GM18499 (cell line): ENCODE results near the gene KLK12.

Experiments
- ATAC-seq: cut with Tn5 transposase; IDR thresholded peaks from one replicate; pipeline ENCODE4 v1.9.1; 2021; ENCODE audit warnings: moderate number of reproducible peaks; ENCODE audit not compliant: insufficient read depth, unreplicated experiment

Gene KLK12

DNA sequence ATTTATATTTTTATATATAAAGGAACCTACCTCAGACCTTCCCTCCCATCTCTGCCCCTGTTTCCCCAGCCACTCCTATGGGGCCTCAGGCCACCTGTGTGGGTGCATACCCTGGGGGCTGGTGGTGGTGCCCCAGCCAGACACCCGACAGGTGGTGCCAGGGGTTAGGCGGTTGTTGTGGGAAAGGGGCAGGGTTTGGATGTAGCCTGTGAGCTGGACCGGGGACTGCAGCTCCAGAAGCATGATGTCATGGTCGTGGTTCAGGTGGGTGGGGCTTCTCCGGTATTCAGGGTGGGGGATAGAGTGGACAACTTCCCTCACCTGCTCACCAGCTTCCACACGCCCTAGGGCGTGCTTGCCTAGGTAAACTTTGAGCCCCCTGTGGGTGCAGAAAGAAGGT, 24.9 kb upstream of the KLK12 start:
- no peak for ATAC-seq

DNA sequence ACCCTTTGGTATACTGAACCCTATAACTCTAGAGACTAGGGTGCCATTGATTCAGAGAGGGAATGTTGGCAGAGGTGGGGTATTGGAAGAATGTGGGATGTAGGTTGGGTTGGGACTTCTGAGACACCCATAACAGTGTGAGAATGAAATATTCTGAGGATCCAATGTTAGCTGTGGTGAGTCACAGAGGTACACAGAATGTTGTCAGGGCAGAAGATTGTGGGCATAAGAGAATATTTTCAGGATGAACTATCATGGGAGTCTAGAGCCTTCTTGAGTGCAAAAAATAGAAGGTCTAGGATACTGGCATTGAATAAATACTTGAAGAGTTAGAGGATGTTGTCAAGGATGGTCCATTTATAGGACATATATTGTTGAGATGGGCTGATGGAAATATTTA, 21.1 kb upstream of the KLK12 start:
- ATAC-seq: no peak

DNA sequence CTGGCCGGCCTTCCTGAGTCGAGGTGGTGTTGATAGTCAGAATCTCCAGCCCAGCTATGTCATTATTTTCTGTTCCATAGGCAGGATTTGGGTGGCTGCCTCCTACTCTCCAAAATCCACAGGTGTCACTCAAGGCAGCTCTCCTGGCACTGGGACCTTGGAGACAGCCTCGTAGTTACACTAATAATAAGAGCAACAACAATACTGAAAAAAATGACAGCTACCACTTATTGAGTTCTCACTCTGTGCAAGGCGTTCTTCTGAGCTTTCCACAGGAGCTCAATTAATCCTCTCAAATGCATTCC, 12.2 kb upstream of the KLK12 start:
- no peak for ATAC-seq

- no peak for ATAC-seq
Measured at GRCh38 chr19:51044327-51044726, 9.5 kb upstream of the KLK12 start.

- no peak for ATAC-seq
Measured at GRCh38 chr19:51043497-51043896, 8.7 kb upstream of the KLK12 start.

- no peak for ATAC-seq
Measured at GRCh38 chr19:51040151-51040550, 5.3 kb upstream of the KLK12 start.

GRCh38 chr19:51036519-51036918, 1.7 kb upstream of the KLK12 start:
- no peak for ATAC-seq

- ATAC-seq: no peak
Measured at GRCh38 chr19:51031880-51032225, 2.9 kb downstream of the KLK12 start.

DNA sequence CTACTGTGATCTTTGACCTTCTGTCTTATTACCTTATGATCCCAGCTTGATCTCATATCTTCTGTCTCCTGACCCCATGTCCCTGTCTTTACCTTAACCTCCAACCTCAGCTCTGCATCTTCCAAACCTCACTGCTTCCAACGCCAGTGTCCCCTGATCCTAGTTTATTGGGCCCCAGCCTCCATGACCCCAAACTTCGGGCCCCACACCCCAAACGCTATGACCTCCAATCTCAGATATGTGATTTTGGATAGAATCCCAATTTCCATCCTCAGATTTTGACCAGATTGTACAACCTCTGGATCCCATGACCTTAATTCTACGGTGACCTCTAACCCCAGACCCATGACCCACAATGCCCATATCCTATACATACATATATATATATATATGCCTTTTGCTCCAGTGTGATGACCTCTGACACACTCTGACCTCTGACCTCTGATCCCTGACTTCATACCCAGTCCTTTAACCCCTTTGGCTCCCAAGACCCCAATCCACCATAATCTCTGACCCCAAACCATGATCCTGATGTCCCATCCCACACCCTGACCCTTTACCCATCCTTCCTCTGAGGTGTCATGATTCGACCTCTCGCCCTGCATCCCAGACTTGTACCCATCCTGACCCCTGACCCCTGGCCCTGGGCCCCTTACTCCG, 3.5 kb downstream of the KLK12 start:
- no peak for ATAC-seq

- ATAC-seq: no peak
Measured at GRCh38 chr19:51030631-51031030, 4.2 kb downstream of the KLK12 start.

DNA sequence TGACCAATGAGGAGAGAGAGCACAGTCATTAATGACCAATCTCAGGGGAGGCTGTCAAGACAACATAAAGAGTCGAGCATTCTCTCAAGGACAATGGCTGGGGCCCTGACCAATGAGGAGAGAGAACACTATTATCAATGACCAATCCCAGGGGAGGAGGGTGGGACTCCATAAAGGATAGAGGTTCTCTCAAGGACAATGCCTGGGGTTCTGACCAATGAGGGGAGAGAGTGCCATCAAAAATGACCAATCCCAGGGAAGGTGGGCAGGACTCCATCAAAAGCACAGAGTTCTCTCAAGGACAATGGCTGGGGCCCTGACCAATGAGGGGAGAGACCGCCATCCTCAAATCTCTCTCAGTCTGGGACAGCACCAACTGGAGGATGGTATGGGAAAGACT, 5.1 kb downstream of the KLK12 start:
- ATAC-seq: no peak

DNA sequence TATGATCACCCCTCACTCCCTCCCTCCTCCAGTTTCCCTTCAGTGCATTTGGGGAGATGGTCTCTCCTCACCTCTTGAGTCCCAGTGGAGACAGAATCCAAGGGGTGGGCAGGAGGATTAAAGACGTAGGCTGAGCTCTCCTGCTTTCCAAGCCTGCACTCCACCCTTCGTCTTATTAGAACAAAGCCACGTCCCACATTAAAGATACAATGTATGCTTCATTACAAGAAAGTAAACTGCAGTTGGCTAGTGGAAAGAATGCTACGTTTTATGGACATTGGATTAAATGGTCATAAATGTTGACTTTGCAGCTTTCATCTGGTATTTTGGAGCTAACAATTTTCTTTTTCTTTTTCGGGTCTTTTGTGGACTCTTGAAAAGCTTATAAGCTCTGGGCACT, 6.9 kb downstream of the KLK12 start:
- ATAC-seq: no peak

DNA sequence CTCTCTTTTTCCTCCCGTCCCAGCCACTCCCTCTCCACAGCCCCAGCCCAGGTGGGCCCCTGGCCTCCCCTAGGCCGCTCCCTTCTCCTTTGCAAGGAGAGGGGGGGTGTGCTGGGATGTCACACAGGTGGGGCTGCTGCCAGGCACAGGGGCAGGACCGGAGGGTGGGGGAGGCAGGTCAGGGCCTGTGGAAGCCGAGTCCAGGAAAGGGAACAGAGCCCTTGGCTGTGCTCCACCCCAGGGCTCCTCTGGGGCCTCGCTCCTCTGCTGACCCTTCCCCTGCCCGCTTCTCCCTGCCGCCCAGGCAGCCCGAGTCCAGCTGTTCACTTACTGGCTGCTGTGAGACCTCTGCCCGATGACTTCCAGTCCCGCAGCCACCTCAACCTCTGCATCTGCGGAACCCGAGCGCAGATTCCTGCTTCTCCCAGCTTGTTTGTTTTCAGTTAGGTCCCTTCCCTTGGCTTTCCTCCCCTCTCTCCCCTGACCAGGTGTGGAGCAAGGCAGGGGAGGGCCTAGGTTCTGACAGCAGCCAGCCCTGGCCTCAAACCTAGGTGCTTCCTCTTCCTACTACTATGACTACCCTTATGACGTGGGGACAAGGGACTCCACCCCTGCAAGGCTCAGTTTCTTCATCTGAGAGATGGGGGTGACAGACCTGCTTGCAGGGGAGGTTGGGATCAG, 7.5 kb downstream of the KLK12 start:
- ATAC-seq: no peak

GRCh38 chr19:51026554-51026831, 8.3 kb downstream of the KLK12 start, which contains the start of gene KLK11:
Gene KLK11 (minus strand): TSS chr19:51026616. CDS start chr19:51025631, 985 bp downstream.
- ATAC-seq: no peak

DNA sequence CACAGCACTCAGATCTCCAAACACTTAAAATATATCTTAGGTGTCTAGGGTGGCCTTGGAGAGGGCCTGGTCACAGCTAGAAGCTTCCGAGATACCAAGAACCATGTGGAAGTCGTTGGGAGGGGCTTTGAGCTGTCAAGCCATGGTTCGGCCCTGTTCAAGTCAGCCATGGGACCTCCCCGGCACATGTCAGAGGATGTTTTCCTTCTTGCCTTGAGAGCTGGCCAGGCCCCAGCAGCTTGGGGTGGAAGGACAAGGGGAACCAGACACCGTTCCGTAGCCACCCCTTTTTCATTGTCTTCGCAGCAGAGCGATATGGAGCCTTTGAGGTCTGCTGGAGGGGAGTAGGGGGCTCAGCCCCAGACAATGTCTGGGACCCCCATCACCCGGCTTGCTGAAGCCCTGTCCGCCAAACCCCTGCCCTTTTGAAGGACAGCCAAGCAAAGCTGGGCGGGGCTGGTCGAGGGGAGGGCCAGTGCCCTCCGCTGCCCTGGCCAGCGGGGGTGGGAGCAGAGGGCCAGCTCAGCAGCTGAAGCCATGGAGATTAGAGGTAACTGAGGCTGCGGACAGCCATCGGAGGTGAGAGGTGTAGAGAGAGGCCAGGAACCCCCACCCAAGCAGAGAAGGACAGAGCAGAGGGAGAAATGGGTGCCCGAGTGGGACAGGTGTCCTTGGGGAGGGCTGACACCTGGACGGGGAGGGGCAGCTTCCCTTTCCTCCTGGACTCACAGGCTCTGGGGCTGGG, 8.8 kb downstream of the KLK12 start:
- ATAC-seq: no peak

DNA sequence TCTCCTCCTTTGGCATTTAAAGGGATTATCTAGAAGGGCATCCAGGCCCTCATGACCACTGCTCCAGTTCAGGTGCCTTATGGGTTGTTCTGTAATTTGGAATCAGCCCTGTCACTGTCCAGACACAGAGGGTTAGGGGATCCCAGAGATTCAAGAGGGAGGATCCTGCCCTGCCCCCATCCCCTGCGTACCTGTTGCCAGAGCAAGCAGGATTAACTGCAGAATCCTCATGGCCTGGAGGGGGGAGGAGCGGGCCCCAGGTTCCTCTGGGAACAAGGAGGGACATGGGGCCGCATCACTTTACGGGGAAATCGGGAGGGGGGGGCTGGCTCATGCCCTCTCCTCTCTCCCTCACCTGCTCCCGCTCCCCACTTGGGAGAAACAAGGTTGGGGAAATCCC, 9.4 kb downstream of the KLK12 start:
- ATAC-seq: no peak

- ATAC-seq: no peak
Measured at GRCh38 chr19:51024924-51025323, 9.9 kb downstream of the KLK12 start.

DNA sequence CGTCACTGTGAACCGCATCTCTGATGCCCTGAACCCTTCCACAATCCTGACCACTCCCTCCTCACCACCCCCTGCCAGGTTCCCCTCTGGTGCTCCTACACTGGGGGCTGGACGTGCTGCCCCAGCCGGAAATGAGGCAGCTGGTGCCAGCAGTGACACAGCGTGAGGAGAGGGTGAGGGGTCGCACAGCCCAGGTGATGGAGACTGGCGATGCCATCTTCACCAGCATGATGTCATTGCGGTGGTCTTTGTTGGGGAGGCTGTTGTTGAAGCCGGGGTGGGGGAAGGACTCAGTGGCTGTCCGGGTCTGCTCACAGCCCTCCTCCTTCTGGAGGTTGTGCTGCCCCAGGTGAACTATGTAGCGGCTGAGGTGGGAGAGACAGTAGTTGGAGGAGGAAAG, 10.9 kb downstream of the KLK12 start:
- ATAC-seq: no peak

DNA sequence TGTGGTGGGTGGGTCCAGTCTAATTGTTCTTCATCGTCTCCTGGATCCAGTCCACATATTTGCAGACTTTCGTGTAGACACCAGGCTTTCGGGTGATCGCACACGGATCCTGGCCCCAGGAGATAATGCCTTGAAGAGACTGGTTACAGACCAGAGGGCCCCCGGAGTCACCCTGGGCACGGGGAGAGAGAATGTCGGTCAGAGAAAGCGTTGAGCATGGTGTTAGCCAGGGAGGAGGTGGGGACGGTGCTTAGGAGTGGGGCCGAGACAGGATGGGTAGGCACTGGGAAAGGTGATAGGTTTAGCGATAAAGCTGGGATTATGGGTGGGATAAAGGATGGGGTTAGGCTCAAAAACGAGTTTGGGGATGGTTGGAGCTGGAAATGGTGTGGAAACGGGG, 12.3 kb downstream of the KLK12 start:
- no peak for ATAC-seq

DNA sequence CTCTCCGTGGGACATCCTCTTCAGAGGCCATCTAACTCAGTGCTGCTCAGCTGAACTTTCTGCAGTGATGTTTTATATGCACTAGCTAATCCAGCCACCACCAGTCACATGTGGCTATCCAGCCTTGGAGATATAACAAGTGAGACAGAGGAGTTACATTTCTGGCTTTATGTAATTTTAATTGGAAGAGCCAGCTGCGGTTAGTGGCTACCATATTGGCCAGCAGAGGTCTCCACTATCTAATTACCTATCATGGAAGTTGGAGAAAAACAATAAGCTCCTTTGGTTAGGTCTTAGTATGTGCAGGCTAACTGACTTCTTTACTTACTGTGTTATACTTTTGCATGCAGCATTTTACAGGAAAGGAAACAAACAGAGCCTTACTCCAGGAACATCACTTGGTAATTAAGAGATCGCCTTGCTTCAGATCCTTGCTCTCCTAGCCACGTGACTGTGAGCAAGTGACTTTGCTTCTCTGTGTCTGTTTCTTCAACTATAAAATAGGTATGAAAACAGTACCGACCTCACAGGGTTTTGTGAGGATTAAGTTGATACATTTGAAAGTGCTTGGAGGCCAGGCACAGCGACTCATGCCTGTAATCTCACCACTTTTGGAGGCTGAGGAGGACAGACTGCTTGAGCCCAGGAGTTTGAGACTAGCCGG, 13.7 kb downstream of the KLK12 start:
- ATAC-seq: no peak

DNA sequence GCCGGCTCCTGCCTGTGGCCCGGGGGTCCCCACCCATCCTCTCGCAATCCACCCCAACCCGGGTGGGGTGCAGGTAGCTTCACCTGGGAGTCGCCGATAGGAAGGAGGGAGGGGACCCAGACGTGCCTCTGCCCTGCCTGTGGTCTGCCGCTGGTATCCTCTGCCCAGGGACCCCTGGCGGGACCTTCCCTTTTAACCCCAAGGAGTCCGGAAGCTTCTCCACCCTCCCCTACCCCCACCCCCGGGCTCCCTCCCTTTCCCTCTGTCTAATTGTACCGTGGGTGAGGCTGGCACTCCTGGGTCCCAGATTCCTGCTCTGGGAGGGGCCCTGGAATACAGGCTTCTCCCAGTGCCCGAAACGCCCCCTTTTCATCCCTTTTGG, 15.3 kb downstream of the KLK12 start, which contains the start of gene KLK10:
TSS of gene KLK10 (minus strand) at position 166 of the 382 bp plus-strand sequence. CDS start 579 bp downstream, outside the sequence.
- no peak for ATAC-seq
